Activated naive CD4-positive, alpha-beta T cell (primary cell): Measurements from ENCODE around the gene SLC8A1.
"Not testable (repeated sequence)": the region's sequence is repeated elsewhere in the genome, so short reads cannot be mapped to it uniquely, and the experiment has no call there.

ENCODE experiments used
- DNase-seq, 4 experiments: peaks; one replicate each; lab custom pipeline; 2025; lab: John Stamatoyannopoulos, UW

SLC8A1 gene

DNA sequence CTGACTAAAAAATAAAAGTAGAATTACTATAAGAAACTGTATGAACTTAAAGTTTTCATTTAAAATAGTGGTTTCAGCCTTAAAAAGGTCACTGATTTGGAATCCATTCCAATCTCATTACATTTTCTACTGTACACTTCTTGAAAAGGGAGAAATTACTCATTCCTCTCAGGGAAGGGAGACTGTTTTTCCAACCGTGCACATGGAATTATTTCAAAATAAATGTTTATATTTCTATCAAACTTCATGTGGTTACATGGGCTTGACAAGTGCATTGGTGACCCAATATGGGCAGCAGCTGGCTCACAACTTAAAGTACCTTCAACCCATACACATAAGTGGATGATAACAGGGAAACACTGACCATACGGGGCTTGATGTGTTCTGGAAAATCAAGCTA, 348.3 kb downstream of the SLC8A1 start:
- DNase-seq, result no peak

DNA sequence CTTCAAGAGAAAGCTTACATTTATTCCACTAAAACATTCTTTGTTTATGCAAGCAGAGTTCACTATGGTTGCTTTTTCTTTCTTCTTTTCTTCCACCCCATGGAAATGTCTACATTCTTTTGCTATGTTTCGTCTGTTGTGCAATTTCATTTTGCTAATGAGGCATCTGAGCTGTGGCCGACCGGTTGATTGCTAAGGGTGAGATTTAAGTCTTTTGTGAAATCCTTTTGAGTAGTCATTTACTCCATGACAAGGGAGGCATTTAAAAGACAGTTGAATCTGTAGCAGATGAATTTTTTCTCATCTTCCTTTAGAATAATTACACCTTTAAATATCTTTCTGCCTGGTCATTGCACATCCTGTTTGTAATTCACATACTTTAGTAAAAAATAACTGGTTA, 348.7 kb downstream of the SLC8A1 start:
- no peak for DNase-seq

DNA sequence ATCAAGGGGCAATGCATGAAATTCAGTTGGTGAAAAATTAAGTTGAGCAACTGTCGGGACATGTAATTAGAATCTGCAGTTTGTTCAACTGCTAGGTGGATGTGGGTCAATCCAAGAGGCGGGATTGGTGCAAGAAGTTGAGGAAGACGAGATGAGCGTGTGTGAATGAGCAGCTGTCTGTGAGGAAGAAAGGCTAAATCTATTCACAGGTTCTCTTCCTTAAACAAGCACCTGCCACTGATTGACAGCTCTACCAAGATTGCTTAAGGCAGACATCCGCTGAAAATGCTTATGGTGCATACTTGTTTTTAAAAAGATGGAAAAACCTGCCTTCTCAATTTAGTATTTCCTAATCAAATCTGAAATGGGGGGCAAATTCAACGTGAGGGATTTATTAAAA, 349.4 kb downstream of the SLC8A1 start:
- no peak for DNase-seq

DNA sequence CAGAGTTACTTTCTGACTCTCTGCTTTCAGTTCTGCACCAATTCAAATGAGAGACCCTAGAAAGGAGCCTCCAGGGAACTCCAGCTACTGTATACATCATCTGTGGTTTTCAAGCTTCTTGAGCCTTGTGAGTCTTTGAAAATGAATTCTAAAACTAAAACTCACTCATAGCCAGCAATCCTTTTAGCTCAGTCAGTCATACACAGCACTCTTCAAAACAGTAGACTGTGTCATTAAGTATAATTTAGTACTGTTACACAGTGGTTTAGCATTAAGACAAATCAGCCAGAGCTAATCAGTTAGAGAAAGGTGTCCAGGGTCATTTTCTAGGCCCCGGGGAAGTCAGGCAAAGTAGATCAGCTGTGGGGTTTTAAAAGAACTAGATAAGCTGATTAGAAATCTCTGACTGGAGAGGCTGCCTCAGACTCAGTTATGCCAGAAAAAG, 350.7 kb downstream of the SLC8A1 start:
- no peak for DNase-seq

DNA sequence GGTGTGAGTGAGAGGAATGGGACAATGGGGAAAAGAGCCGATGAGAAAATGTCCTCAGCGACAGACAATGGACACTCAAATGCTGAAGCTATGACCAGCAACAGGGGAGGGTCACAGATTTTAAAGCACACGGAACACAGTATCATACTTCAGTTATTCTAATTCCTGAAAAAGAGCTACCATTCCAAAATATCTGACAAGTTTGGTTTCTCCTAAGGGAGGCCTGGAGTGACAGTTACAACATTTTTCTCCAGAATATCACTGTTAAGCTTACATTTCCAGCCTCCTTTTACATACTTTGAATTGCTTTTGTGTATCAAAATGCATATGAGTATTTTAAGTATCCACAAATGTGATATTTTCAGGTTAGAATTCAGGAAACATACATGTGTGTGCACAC, 351.2 kb downstream of the SLC8A1 start:
- no peak for DNase-seq

DNA sequence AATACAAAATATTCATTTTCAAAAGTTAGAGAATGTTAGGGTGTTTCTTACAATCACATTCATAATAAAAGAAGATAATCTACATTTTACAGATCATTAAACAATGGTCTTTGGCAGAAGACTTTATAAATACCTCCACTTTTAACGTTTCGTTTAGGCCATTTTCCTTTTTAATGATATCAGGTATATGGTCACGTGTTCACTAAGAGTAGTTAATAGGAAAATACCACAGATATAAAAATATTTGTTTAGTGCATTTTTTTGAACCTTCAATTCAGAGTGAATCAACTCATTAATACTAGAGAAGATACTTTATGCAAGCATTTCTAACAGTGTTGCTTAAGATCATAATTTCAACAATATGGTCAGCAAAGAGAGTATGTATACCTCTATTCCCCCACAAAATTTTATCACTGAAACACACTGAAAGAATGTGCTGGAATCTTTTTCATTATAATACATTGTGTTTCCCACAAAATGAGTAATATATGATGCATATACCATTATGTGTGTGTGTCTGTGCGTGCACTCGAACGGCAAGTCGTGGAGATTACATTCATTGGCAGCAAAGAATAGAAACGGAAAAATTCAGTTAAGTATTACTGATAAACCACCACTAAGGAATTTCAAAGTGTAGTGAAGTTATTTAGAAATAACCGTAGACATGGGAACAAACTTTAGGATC, 353.0 kb downstream of the SLC8A1 start:
- DNase-seq, result no peak

DNA sequence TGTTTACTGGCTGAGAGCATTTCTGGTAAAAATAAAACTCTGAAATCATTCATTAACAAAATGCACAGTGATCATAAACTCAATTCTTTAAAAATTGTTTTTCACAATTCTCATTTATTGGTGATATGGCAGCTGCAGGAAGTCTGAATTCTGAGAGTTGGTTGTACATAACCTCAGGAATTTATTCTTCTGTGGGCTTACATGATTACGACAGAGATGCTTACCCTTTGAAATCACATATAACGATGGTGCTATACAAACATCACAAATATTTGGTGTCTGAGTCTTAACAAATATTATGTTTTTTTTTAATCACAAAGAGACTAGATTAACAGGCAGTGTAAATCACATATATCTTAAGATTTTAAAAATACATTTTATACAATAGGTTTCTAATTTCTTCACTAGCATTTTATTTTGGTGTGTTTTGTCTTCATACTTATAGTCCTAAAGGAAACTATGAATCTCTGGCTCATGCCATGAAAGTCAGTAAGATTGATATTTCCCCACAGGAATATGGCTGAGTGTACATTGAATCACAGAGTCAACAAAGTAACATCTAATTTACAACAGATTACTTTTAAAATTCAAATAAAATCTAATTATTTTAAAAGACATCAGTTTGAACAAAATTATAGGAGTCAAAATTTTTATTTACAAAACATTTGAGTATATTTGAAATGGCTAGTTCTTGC, 354.1 kb downstream of the SLC8A1 start:
- DNase-seq, result no peak

DNA sequence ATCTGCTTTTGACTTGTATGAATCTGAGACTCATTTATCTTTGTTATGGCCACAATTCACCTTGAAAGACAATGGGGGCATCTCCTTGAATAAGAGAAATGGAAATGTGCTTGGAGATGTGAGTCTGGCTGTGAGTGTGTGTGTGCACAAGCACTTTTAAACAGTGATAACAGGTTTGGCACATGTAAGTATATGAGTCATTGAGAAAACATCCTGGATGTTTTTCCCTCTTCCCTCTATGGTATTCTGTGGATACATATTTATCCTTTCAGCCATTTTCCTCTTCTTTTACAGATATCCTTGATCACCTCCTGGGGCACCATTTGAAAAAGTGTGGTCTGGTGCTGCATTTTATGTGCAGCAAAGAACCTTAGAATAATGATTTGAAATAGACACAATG, 355.5 kb downstream of the SLC8A1 start:
- DNase-seq, result no peak

DNA sequence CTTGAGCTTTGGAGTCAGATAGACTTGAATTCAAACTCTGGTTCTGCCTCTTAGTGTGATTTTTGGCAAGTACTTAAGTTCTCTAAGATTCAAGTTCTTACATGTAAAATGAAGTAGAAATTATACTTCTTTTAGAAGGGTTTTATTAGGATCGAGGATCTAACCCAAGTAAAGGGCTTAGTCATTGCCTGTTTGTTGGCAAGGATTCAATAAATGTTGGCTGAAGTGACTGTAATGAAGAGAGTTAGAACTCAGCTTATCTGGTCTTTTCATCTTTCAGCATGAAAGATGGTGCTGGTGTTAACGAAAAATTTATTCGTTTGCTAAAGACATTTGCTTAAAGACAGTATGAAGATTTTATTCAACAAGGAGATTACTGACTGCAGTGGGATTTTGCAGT, 356.9 kb downstream of the SLC8A1 start:
- DNase-seq, result no peak

DNA sequence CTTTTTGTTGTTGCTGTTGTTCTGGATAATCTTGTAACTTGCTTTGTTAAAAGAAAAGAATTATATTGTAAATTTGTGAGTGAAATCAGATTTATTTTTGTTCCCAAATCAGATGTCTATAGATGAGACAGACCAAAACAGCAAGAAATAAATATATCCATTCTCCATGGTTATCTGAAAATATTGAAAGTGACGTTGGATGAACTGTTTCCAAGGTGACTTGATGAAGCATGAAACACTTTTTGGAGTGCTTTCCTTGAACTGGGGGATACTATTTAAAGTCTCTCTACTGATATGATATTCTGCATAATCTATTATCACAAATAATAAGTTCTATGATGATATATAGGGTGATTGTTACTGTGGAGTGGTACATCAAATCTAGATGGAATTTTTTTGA, 357.4 kb downstream of the SLC8A1 start:
- no peak for DNase-seq

DNA sequence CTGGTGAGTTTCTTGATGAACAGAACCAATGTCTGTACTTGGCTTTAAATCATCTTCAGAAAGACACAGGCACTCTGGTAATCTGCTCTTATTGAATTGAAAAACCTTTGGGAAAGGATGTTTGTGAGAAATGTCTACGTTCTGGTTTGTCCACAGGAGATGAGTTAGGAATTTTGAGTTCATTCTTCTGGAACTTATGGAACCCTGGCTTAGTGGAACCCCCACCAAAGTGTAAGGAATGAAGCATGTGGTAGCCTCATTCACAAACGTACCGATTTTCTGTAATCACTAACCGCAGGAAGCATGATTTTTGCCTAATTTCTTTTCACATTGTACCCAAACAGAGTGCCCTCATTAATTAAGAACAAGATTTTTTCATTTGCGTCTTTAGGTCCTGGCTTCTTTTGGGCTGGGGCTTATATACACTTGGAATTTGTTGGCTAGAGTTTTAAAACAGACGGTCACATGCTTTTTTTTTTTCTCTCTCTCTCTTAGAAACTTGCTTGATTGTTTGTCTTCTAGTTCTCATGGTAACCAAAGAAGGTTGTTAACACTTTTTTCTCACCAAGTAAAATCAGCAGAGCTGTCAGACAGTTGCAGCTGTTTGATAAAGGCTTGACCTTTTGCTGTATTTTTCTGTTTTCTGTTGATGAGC, 358.7 kb downstream of the SLC8A1 start:
- DNase-seq, result no peak

DNA sequence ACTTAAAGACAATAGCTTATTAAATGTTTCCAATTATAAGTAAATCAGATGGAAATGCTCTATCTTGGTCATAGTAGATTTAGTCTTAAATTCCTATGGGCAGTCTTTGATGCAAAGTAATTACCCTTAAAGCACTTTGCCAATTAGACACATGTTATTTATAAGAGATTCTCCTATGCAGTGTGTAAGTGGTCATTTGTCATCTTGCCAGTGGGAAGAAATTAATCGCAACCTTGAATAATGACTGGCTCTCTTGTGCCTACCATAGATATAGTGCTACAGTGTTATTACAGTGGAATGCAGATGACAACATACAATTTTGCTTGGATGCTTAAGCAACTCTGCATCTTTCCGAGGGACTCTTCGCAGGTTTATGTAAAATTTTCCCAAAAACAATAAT, 361.8 kb downstream of the SLC8A1 start:
- DNase-seq, result no peak

DNA sequence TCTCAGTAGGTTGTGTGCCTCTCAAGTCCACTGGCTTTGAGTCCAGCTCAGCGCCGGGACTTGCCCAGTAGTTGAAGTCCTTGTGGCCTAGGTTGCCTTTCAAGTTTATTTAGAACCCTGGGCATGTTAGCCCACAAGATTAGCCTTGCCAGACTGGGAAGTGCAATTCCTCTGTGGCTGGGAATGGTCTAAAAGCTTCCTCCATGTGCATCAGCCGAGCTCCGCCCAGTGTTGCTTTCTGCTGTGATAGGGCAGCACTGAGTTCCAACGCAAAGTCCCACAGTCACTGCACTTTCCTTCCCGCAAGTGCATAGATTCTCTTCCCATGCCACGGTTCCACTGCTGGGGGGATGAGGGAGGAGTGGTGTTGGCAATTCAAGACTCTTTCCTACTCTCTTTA, 364.0 kb downstream of the SLC8A1 start:
- no peak for DNase-seq

DNA sequence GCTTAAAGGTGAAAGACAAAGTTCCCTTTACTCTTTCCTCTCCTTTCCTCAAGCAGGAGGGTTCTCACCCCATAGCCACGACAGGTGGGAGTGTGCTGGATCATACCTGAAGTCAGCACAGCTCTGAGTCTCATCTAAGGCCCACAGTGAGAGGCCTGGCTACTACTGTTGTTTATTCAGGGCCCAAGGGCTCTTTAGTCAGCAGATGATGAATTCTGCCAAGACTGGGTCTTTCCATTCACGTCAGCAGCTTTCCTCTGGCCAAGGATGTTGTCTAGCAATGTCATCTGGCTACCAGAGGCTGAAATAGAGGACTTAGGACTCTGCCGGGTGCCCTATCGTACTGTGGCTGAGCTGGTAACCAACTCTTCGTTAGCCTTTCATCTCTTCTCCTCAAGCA, 364.5 kb downstream of the SLC8A1 start:
- DNase-seq, result no peak

DNA sequence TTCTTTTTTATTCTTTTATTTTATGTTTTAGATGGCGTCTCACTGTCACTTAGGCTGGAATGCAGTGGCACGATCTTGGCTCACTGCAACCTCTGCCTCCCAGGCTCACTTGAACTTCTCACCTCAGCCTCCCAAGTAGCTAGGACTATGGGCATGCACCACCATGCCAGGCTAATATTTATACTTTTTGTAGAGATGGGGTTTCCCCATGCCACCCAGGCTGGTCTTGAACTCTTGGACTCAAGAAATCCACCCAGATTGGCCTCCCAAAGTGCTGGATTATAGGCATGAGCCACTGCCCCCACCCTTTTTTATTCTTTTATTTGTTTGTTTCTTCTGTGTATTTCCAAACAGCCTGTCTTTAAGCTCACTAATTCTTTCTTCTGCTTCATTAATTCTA, 366.1 kb downstream of the SLC8A1 start:
- DNase-seq, result no peak

DNA sequence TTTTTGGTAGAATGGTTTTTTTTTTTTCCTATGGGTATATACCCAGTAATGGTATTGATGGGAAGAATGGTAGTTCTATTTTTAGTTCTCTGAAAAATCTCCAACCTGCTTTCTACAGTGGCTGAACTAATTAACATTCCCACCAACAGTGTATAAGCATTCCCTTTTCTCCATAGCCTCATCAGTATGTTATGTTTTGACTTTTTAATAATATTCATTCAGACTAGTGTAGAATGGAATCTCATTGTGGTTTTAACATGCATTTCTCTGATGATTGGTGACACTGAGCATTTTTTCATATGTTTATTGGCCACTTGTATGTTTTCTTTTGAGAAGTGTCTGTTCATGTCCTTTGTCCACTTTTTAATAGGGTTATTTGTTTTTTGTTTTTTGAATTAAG, 378.6 kb downstream of the SLC8A1 start:
- DNase-seq, result not testable (repeated sequence)

DNA sequence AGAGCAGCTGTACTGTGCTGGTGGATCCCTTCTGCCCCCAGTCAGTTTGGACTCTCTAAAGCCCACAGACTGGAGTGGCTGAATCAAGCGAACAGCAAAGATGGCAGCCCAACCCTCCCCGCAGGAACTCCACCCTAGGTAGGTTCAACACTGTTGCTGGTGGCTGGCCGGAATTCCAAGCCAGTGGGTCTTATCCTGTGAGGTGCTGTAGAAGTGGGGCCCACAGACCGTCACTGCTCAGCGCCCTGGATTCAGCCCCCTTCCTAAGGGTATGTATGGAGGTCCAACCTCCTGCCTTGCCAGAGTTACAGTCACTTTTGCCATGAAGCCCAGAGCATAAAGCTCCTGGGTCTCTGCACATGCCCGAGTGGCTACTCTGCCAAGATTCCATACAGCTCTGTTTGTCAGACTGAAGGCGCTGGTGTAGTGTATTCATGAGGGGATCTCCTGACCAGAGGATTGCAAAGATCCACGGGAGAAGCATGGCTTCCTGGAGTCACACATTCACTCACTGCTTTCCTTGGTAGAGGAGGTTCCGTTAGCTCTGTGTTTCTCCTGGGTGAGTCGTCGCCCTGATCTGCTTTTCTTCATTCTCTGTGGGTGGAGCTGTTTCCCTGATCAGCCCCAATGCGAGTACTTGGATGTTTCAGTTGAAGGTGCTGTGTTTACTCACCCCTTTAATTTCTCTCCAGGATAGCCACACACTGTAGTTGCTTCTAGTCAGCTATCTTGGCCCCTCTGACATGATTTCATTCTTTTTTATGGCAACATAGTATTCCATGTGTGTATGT, 379.3 kb downstream of the SLC8A1 start:
- no peak for DNase-seq

DNA sequence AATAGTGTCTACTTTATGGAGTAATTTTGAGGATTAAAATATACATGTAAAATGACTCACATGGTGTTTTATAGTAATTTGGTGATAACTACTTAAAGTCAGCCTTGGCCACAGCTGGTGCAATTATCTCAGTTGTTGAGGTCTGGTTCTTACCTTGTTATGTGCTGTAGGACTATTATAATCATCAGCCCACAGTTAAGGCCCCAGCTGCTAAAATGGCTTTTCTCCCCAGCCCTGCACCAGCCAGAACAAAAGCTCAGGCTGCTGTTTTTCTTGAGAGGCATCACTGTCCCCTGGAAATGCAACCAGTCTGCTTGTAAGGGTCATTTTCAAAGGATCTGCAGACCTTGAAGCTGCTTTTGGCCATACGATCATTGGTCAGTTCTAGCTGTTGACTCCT, 389.5 kb downstream of the SLC8A1 start:
- DNase-seq, result no peak

DNA sequence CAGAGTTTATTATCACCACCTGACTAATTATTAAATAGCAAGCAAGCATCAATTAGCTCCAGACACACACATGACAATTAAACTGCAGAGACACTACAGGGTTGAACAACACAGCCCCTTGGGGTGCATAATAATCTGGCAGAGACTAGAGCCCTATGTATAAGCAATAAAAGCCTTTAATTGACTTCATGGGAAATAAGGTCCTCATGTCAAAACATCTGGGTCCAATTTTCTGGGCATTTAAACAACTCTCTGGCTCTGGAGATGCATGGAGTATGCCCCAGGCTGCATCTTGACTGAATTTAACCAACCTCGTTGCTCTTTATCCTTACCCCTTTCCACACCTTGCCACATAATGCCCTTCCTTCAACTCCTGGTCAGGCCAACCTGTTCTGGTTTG, 402.1 kb downstream of the SLC8A1 start:
- no peak for DNase-seq

DNA sequence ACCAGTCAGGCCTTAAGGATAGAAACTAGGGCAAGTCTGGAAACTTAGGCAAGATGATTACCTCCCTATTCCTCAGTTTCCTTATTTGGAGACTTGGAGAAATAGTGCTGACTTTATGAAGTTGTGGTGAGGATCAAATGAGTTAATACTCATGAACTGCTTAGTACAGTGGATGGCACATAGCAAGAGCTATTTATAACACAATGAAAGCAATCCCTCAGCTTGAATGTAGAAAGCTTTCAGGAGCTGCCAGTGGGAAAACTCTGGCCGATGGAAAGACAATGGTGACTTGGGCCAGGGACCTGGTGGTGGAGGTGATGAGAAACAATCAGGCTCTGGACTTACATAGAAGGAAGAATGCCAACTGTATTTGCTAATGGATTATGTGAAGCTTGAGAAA, 403.4 kb downstream of the SLC8A1 start:
- DNase-seq, result no peak

DNA sequence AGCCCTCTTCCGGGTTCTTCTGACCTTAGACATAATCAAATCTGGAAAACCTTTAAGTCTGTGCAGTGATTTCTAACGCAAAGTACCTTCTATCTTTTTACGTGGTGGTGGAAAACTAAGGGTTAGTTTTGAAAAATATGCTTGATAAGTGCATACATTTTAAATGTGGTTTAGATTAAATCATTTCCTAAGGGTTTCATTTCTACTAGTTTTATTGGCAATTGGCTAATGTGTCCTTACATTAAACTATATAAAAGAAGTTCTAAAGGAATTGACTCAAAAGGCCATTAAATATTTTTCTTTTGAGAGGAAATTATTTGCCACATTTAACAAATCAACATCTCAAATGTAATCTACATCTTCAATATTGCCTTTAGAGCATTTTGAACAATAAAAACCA, 404.5 kb downstream of the SLC8A1 start:
- no peak for DNase-seq
